Gastroesophageal sphincter (tissue), 3 donors: ENCODE data around the gene NSMF.

Experiments used
- EP300 ChIP-seq: sonication (generic); formaldehyde crosslinking; IDR thresholded peaks from one replicate; pipeline ENCODE4 v1.6.1; 2017; ENCODE audit warnings: antibody characterized with exemption, mild to moderate bottlenecking
- POLR2A ChIP-seq, 2 donors: fragments of 450-650 bp; IDR thresholded peaks; one replicate each; pipeline ENCODE4 v1.6.1; 2017; ENCODE audit warnings: antibody characterized with exemption in 2 of 2, mild to moderate bottlenecking in 2 of 2, moderate library complexity in 1 of 2
- POLR2AphosphoS5 ChIP-seq: sonication (generic); formaldehyde crosslinking; IDR thresholded peaks from one replicate; pipeline ENCODE4 v1.6.1; 2017; ENCODE audit warnings: antibody characterized with exemption
- TF ChIP-seq, protein P1 (sequence below), 4 experiments: fragments of 200-600 bp in 2 of 4; fragments of 450-650 bp in 2 of 4; sonication (generic) in 1 of 4; IDR thresholded peaks; one replicate each; pipeline ENCODE4 v1.5.1; 2017 to 2019; ENCODE audit warnings: antibody characterized with exemption in 4 of 4, mild to moderate bottlenecking in 2 of 4, moderate library complexity in 2 of 4

- TF ChIP-seq, protein P1, sequence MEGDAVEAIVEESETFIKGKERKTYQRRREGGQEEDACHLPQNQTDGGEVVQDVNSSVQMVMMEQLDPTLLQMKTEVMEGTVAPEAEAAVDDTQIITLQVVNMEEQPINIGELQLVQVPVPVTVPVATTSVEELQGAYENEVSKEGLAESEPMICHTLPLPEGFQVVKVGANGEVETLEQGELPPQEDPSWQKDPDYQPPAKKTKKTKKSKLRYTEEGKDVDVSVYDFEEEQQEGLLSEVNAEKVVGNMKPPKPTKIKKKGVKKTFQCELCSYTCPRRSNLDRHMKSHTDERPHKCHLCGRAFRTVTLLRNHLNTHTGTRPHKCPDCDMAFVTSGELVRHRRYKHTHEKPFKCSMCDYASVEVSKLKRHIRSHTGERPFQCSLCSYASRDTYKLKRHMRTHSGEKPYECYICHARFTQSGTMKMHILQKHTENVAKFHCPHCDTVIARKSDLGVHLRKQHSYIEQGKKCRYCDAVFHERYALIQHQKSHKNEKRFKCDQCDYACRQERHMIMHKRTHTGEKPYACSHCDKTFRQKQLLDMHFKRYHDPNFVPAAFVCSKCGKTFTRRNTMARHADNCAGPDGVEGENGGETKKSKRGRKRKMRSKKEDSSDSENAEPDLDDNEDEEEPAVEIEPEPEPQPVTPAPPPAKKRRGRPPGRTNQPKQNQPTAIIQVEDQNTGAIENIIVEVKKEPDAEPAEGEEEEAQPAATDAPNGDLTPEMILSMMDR (IDR thresholded peaks at IDR 0.05), result no peak
- TF ChIP-seq POLR2A (IDR thresholded peaks at IDR 0.05) (no peak), EP300 (no peak), POLR2AphosphoS5 (no peak)
Measured at GRCh38 chr9:137497921-137498719, 39.0 kb upstream of the NSMF start.
